SU-DHL-6 (cell line): Measurements from ENCODE around the gene DHTKD1.

ENCODE experiments used
- H2AFZ ChIP-seq: fragments of 200-600 bp; sonication (generic); 2 replicates; pipeline ENCODE4 v1.6.1; 2014; ENCODE audit warnings: low read depth, mild to moderate bottlenecking, moderate library complexity, mixed read lengths, antibody characterized with exemption, low read length; ENCODE audit not compliant: severe bottlenecking
- H3F3A ChIP-seq: fragments of 200-600 bp; shearing (Covaris generic); 2 replicates; pipeline ENCODE4 v1.6.0; 2016; ENCODE audit warnings: antibody characterized with exemption, mild to moderate bottlenecking; ENCODE audit not compliant: insufficient read depth
- H3K27ac ChIP-seq: fragments of 200-600 bp; sonication (generic); 2 replicates; pipeline ENCODE4 v1.5.1; 2016; ENCODE audit warnings: low read depth, mild to moderate bottlenecking, low read length, moderate library complexity, mixed read lengths
- H3K27me3 ChIP-seq: fragments of 200-600 bp; sonication (generic), shearing (Covaris generic); 2 replicates; pipeline ENCODE4 v1.6.0; 2014; ENCODE audit warnings: mild to moderate bottlenecking, low read length
- H3K36me3 ChIP-seq: fragments of 200-600 bp; sonication (generic); 2 replicates; pipeline ENCODE4 v1.6.1; 2014; ENCODE audit warnings: mild to moderate bottlenecking, low read length, mixed read lengths
- H3K4me2 ChIP-seq: fragments of 300-600, 200-600 bp; shearing (Covaris generic), sonication (generic); 2 replicates; pipeline ENCODE4 v1.6.0; 2014; ENCODE audit warnings: low read length, low read depth, mild to moderate bottlenecking; ENCODE audit not compliant: poor library complexity, severe bottlenecking
- H3K4me3 ChIP-seq: fragments of 200-600 bp; sonication (generic); 2 replicates; pipeline ENCODE4 v1.5.1; 2014; ENCODE audit warnings: antibody characterized with exemption, low read length, mild to moderate bottlenecking, mixed read lengths; ENCODE audit not compliant: insufficient read depth, poor library complexity, severe bottlenecking
- H3K79me2 ChIP-seq: fragments of 200-600 bp; sonication (generic); 2 replicates; pipeline ENCODE4 v1.6.1; 2014; ENCODE audit warnings: mild to moderate bottlenecking, low read length, moderate library complexity; ENCODE audit not compliant: insufficient read depth
- H3K9ac ChIP-seq: fragments of 200-600 bp; sonication (generic); 2 replicates; pipeline ENCODE4 v1.7.0; 2014; ENCODE audit warnings: mild to moderate bottlenecking, low read length
- H3K9me2 ChIP-seq: fragments of 200-600 bp; sonication (generic); replicated peaks from 2 replicates; pipeline ENCODE4 v1.6.1; 2014; ENCODE audit warnings: low read length; ENCODE audit not compliant: insufficient read depth
- H3K9me3 ChIP-seq: fragments of 200-600 bp; sonication (generic); 2 replicates; pipeline ENCODE4 v1.6.1; 2014; ENCODE audit warnings: low read length, mixed read lengths; ENCODE audit not compliant: insufficient read depth
- H4K20me1 ChIP-seq: fragments of 200-600 bp; sonication (generic); 2 replicates; pipeline ENCODE4 v1.6.1; 2014; ENCODE audit warnings: low read depth, mild to moderate bottlenecking, antibody characterized with exemption, low read length, moderate library complexity, mixed read lengths
- CTCF ChIP-seq: fragments of 200-600 bp; sonication (generic); IDR thresholded peaks from one replicate; pipeline ENCODE4 v1.5.1; 2017; ENCODE audit warnings: antibody characterized with exemption, mild to moderate bottlenecking, low read length, moderate library complexity; ENCODE audit not compliant: insufficient read depth, poor library complexity, severe bottlenecking
- EZH2phosphoT487 ChIP-seq: fragments of 200-600 bp; sonication (generic), shearing (Covaris generic); conservative IDR thresholded peaks from 2 replicates; pipeline ENCODE4 v1.6.1; 2018; ENCODE audit warnings: mild to moderate bottlenecking, antibody characterized with exemption, low read length, moderate library complexity, mixed read lengths

DHTKD1 gene

GRCh38 chr10:12036073-12036655 lies 32.6 kb upstream of the DHTKD1 start:
- peaks cover 25% of the 10 kb centered on the region for H3K36me3 ChIP-seq
- H3K27me3 ChIP-seq = no peaks in the 10 kb centered on the region
- no peak overlapping the region for H3K27ac ChIP-seq
- H3F3A ChIP-seq = 0 out of 2 replicates have a peak, but pooled peaks cover 4% of the 10 kb centered on the region
- no peaks in the 10 kb centered on the region for H3K9me3 ChIP-seq
- no peak overlapping the region for H3K4me3 ChIP-seq
- 0 out of 2 replicates have a peak, but pooled peaks cover 4% of the 10 kb centered on the region for H4K20me1 ChIP-seq
- no peak overlapping the region for H3K9ac ChIP-seq
- no peaks in the 10 kb centered on the region for H3K9me2 ChIP-seq
- H2AFZ ChIP-seq = no peak overlapping the region
- H3K79me2 ChIP-seq = peaks cover 92% of the 10 kb centered on the region
- no peak for TF ChIP-seq EZH2phosphoT487
- TF ChIP-seq CTCF = no peak
- no peak overlapping the region for H3K4me2 ChIP-seq

- peaks cover 22% of the 10 kb centered on the region for H3F3A ChIP-seq
- no peaks in the 10 kb centered on the region for H4K20me1 ChIP-seq
- H3K79me2 ChIP-seq = peaks cover 57% of the 10 kb centered on the region
- no peaks in the 10 kb centered on the region for H3K9me3 ChIP-seq
- TF ChIP-seq EZH2phosphoT487 (no peak), CTCF (no peak)
- H3K4me2 ChIP-seq = peak overlapping the region; percentile 78
- peak overlapping the region; percentile 25 for H2AFZ ChIP-seq
- H3K9ac ChIP-seq = peak overlapping the region; percentile 99
- H3K4me3 ChIP-seq = peak overlapping the region; percentile 88
- H3K36me3 ChIP-seq = no peaks in the 10 kb centered on the region
- H3K27ac ChIP-seq = peak overlapping the region; percentile 87
- H3K27me3 ChIP-seq = no peaks in the 10 kb centered on the region
- no peaks in the 10 kb centered on the region for H3K9me2 ChIP-seq
These were observed 26.9 kb upstream of the DHTKD1 start for GRCh38 chr10:12041766-12042408.

- Histone ChIP-seq H3K27ac (peak overlapping the region; percentile 87), H3K9me3 (no peaks in the 10 kb centered on the region), H3K79me2 (peaks cover 52% of the 10 kb centered on the region), H3K36me3 (no peaks in the 10 kb centered on the region), H3K27me3 (no peaks in the 10 kb centered on the region), H4K20me1 (no peaks in the 10 kb centered on the region), H3K9ac (peak overlapping the region; percentile 99), H3K9me2 (no peaks in the 10 kb centered on the region), H3K4me3 (peak overlapping the region; percentile 88), H3F3A (peaks cover 22% of the 10 kb centered on the region), H3K4me2 (peak overlapping the region; percentile 78), H2AFZ (peak overlapping the region; percentile 25)
- TF ChIP-seq CTCF (no peak), EZH2phosphoT487 (no peak)
These were observed 26.4 kb upstream of the DHTKD1 start for GRCh38 chr10:12042409-12042796.
